IMR-90 (cell line): ENCODE data around the gene FKBP1B.

ENCODE experiments used
- BHLHE40 ChIP-seq: fragments of 150-350 bp; IDR thresholded peaks from 2 replicates; pipeline ENCODE4 v1.6.1; 2016; ENCODE audit warnings: mild to moderate bottlenecking, low read depth, low read length
- POLR2A ChIP-seq: IDR thresholded peaks from 2 replicates; pipeline ENCODE4 v1.6.1; 2012; ENCODE audit warnings: mild to moderate bottlenecking, low read depth, low read length
- TF ChIP-seq, protein P1 (sequence below): conservative IDR thresholded peaks from 2 replicates; pipeline ENCODE4 v1.5.1; 2012; ENCODE audit warnings: mild to moderate bottlenecking, low read depth, low read length, improper control_type of control experiment

GRCh38 chr2:24009367-24009679 lies 40.2 kb upstream of the FKBP1B start:
- TF ChIP-seq, protein P1, sequence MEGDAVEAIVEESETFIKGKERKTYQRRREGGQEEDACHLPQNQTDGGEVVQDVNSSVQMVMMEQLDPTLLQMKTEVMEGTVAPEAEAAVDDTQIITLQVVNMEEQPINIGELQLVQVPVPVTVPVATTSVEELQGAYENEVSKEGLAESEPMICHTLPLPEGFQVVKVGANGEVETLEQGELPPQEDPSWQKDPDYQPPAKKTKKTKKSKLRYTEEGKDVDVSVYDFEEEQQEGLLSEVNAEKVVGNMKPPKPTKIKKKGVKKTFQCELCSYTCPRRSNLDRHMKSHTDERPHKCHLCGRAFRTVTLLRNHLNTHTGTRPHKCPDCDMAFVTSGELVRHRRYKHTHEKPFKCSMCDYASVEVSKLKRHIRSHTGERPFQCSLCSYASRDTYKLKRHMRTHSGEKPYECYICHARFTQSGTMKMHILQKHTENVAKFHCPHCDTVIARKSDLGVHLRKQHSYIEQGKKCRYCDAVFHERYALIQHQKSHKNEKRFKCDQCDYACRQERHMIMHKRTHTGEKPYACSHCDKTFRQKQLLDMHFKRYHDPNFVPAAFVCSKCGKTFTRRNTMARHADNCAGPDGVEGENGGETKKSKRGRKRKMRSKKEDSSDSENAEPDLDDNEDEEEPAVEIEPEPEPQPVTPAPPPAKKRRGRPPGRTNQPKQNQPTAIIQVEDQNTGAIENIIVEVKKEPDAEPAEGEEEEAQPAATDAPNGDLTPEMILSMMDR, result no peak
- no peak for TF ChIP-seq POLR2A
- TF ChIP-seq BHLHE40, result no peak
